ENCODE results near the gene FGF5. TPM values are rescaled to one million over a fixed set of nuclear protein-coding genes. Genes with fewer than 3 reads are reported as not detected.

The FGF5 gene
- total RNA-seq, 1 experiment from 2014 or later, result not detected

- Histone ChIP-seq H2AFZ (ENCODE audit: low read depth, low read length, poor library complexity, severe bottlenecking) (no peak overlapping the region), H3K79me2 (ENCODE audit: insufficient read depth, low read length) (no peaks in the 10 kb centered on the region), H4K20me1 (ENCODE audit: insufficient read depth) (no peaks in the 10 kb centered on the region), H3K4me2 (ENCODE audit: low read length) (no peak overlapping the region), H3K27ac (ENCODE audit: low read depth, low read length) (no peak overlapping the region), H3K4me3 (replicated peaks in 1 of 2; ENCODE audit: low read depth in 1 of 2, low read length in 2 of 2) (no peak overlapping the region), H3K9me2 (ENCODE audit: insufficient read depth) (no peaks in the 10 kb centered on the region), H3K36me3 (ENCODE audit: control insufficient read depth in 1 of 2, insufficient read depth in 2 of 2, low read length in 2 of 2) (no peaks in the 10 kb centered on the region), H3K9ac (ENCODE audit: low read length) (no peak overlapping the region), H3K4me1 (ENCODE audit: control insufficient read depth in 1 of 2, insufficient read depth in 2 of 2, low read length in 2 of 2) (no peaks in the 10 kb centered on the region), H3K27me3 (ENCODE audit: insufficient read depth, low read length) (peaks cover 87% of the 10 kb centered on the region), H3K9me3 (ENCODE audit: control insufficient read depth in 1 of 2, insufficient read depth in 1 of 2, low read depth in 1 of 2, low read length in 2 of 2) (no peaks in the 10 kb centered on the region)
- no peak for TF ChIP-seq CEBPB (IDR thresholded peaks at IDR 0.05; ENCODE audit: low read depth)
- TF ChIP-seq YY1 (IDR thresholded peaks at IDR 0.05; ENCODE audit: extremely low read depth, insufficient replicate concordance, low read depth, low read length), result no peak
- TF ChIP-seq ZFX (IDR thresholded peaks at IDR 0.05), result no peak
- no peak for TF ChIP-seq ELF1 (IDR thresholded peaks at IDR 0.05; ENCODE audit: borderline replicate concordance, low read depth)
- no peak for TF ChIP-seq TCF7L2 (IDR thresholded peaks at IDR 0.05; ENCODE audit: borderline replicate concordance, extremely low read depth, insufficient read depth, insufficient read length)
- TF ChIP-seq CBX3 (IDR thresholded peaks at IDR 0.05; ENCODE audit: low read depth), result no peak
- no peak for TF ChIP-seq EZH2phosphoT487 (IDR thresholded peaks at IDR 0.05; ENCODE audit: borderline replicate concordance)
- no peak for TF ChIP-seq MAX (IDR thresholded peaks at IDR 0.05)
- TF ChIP-seq EGR1 (IDR thresholded peaks at IDR 0.05; ENCODE audit: low read depth), result no peak
- ATAC-seq, result no peak
- POLR2A ChIA-PET, result no interaction called here
- no peak for DNase-seq (ENCODE audit: low read depth, low spot score)
- BruUV-seq (replicated peaks), result no TSS peak
- intact Hi-C loops (cut with micrococcal nuclease), result loop anchor here (10.0 kb wide), 1 partner anchor 825 kb away; no protein-coding TSS in a partner anchor
- RAD21 ChIA-PET (ENCODE audit: low non-redundant PET in 1 of 2, low total read pairs in 2 of 2, uncharacterized antibody in 2 of 2, unreplicated experiment in 2 of 2), result no interaction called here
- CTCF ChIA-PET, result interaction anchor here (1.2 to 2.8 kb wide), 2 partner anchors 9 kb away, joined by 3 to 9 read pairs; no protein-coding TSS in a partner anchor
These were observed 36.9 kb upstream of the FGF5 start for GRCh38 chr4:80229590-80229989.

GRCh38 chr4:80231180-80231579, 35.3 kb upstream of the FGF5 start:
- CTCF ChIA-PET, result interaction anchor here (2.8 kb wide), 1 partner anchor 10 kb away, joined by 9 read pairs; no protein-coding TSS in a partner anchor
- no peak for DNase-seq (ENCODE audit: low read depth, low spot score)
- intact Hi-C loops (cut with micrococcal nuclease), result no loop called here
- TF ChIP-seq EZH2phosphoT487 (IDR thresholded peaks at IDR 0.05; ENCODE audit: borderline replicate concordance) (no peak), JUND (IDR thresholded peaks at IDR 0.05) (no peak), POLR2A (IDR thresholded peaks at IDR 0.05; ENCODE audit: borderline replicate concordance, extremely low read depth, insufficient read depth, insufficient read length) (no peak), ZNF274 (IDR thresholded peaks at IDR 0.05; ENCODE audit: low read depth, low read length) (no peak), ELF1 (IDR thresholded peaks at IDR 0.05; ENCODE audit: borderline replicate concordance, low read depth) (no peak), TCF7L2 (IDR thresholded peaks at IDR 0.05; ENCODE audit: borderline replicate concordance, extremely low read depth, insufficient read depth, insufficient read length) (no peak), SP1 (IDR thresholded peaks at IDR 0.05; ENCODE audit: low read depth) (no peak), YY1 (IDR thresholded peaks at IDR 0.05; ENCODE audit: extremely low read depth, insufficient replicate concordance, low read depth, low read length) (no peak), ZFX (IDR thresholded peaks at IDR 0.05) (no peak), SRF (IDR thresholded peaks at IDR 0.05; ENCODE audit: low read depth) (no peak), MAX (IDR thresholded peaks at IDR 0.05) (no peak), CBX3 (IDR thresholded peaks at IDR 0.05; ENCODE audit: low read depth) (no peak), EGR1 (IDR thresholded peaks at IDR 0.05; ENCODE audit: low read depth) (no peak), SIN3A (IDR thresholded peaks at IDR 0.05; ENCODE audit: low read depth) (no peak), CEBPB (IDR thresholded peaks at IDR 0.05; ENCODE audit: low read depth) (no peak)
- TF ChIP-seq, protein P1, sequence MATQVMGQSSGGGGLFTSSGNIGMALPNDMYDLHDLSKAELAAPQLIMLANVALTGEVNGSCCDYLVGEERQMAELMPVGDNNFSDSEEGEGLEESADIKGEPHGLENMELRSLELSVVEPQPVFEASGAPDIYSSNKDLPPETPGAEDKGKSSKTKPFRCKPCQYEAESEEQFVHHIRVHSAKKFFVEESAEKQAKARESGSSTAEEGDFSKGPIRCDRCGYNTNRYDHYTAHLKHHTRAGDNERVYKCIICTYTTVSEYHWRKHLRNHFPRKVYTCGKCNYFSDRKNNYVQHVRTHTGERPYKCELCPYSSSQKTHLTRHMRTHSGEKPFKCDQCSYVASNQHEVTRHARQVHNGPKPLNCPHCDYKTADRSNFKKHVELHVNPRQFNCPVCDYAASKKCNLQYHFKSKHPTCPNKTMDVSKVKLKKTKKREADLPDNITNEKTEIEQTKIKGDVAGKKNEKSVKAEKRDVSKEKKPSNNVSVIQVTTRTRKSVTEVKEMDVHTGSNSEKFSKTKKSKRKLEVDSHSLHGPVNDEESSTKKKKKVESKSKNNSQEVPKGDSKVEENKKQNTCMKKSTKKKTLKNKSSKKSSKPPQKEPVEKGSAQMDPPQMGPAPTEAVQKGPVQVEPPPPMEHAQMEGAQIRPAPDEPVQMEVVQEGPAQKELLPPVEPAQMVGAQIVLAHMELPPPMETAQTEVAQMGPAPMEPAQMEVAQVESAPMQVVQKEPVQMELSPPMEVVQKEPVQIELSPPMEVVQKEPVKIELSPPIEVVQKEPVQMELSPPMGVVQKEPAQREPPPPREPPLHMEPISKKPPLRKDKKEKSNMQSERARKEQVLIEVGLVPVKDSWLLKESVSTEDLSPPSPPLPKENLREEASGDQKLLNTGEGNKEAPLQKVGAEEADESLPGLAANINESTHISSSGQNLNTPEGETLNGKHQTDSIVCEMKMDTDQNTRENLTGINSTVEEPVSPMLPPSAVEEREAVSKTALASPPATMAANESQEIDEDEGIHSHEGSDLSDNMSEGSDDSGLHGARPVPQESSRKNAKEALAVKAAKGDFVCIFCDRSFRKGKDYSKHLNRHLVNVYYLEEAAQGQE (IDR thresholded peaks at IDR 0.05; ENCODE audit: low read depth), result no peak
- TF ChIP-seq, protein P2, sequence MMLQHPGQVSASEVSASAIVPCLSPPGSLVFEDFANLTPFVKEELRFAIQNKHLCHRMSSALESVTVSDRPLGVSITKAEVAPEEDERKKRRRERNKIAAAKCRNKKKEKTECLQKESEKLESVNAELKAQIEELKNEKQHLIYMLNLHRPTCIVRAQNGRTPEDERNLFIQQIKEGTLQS (IDR thresholded peaks at IDR 0.05), result no peak

More at GRCh38 chr4:80231180-80231579, 35.3 kb upstream of the FGF5 start:
- Histone ChIP-seq H2AFZ (ENCODE audit: low read depth, low read length, poor library complexity, severe bottlenecking) (no peak overlapping the region), H3K4me1 (ENCODE audit: control insufficient read depth in 1 of 2, insufficient read depth in 2 of 2, low read length in 2 of 2) (no peaks in the 10 kb centered on the region), H3K27ac (ENCODE audit: low read depth, low read length) (no peak overlapping the region), H3K9me3 (ENCODE audit: control insufficient read depth in 1 of 2, insufficient read depth in 1 of 2, low read depth in 1 of 2, low read length in 2 of 2) (no peaks in the 10 kb centered on the region), H3K9ac (ENCODE audit: low read length) (no peak overlapping the region), H4K20me1 (ENCODE audit: insufficient read depth) (no peaks in the 10 kb centered on the region), H3K79me2 (ENCODE audit: insufficient read depth, low read length) (no peaks in the 10 kb centered on the region), H3K9me2 (ENCODE audit: insufficient read depth) (no peaks in the 10 kb centered on the region), H3K36me3 (ENCODE audit: control insufficient read depth in 1 of 2, insufficient read depth in 2 of 2, low read length in 2 of 2) (no peaks in the 10 kb centered on the region), H3K4me2 (ENCODE audit: low read length) (no peak overlapping the region), H3K4me3 (replicated peaks in 1 of 2; ENCODE audit: low read depth in 1 of 2, low read length in 2 of 2) (no peak overlapping the region), H3K27me3 (ENCODE audit: insufficient read depth, low read length) (peaks cover 76% of the 10 kb centered on the region)
- ChIA-PET POLR2A (no interaction called here), RAD21 (ENCODE audit: low non-redundant PET in 1 of 2, low total read pairs in 2 of 2, uncharacterized antibody in 2 of 2, unreplicated experiment in 2 of 2) (no interaction called here)
- no TSS peak for BruUV-seq (replicated peaks)
- ATAC-seq, result no peak
